NCI-H128 (cell line): ENCODE measurements around the gene FEM1B.

Experiments
- DNase-seq: peaks from one replicate; lab custom pipeline; 2025; ENCODE audit not compliant: unreplicated experiment; lab: John Stamatoyannopoulos, UW

FEM1B gene

GRCh38 chr15:68305420-68305871 lies 27.9 kb downstream of the FEM1B start:
- DNase-seq = no peak

- DNase-seq = no peak
Measured at GRCh38 chr15:68307131-68307928, 29.8 kb downstream of the FEM1B start.

- no peak for DNase-seq
Measured at GRCh38 chr15:68309024-68309423, 31.5 kb downstream of the FEM1B start.

GRCh38 chr15:68310178-68310803 lies 32.7 kb downstream of the FEM1B start:
- no peak for DNase-seq

- no peak for DNase-seq
Measured at GRCh38 chr15:68310804-68311463, 33.4 kb downstream of the FEM1B start.

- DNase-seq = no peak
Measured at GRCh38 chr15:68311464-68311835, 33.9 kb downstream of the FEM1B start.

- DNase-seq = no peak
Measured at GRCh38 chr15:68311859-68312557, 34.5 kb downstream of the FEM1B start.

GRCh38 chr15:68312701-68313204 lies 35.2 kb downstream of the FEM1B start:
- DNase-seq = no peak

- no peak for DNase-seq
Measured at GRCh38 chr15:68313501-68314410, 36.2 kb downstream of the FEM1B start.

GRCh38 chr15:68314563-68314962 lies 37.0 kb downstream of the FEM1B start:
- DNase-seq = no peak

- no peak for DNase-seq
Measured at GRCh38 chr15:68315035-68315434, 37.5 kb downstream of the FEM1B start.

GRCh38 chr15:68315495-68316031 lies 38.0 kb downstream of the FEM1B start:
- no peak for DNase-seq

GRCh38 chr15:68316061-68316804 lies 38.7 kb downstream of the FEM1B start:
- no peak for DNase-seq

- DNase-seq = no peak
Measured at GRCh38 chr15:68317281-68318007, 39.9 kb downstream of the FEM1B start.

GRCh38 chr15:68318008-68318835 lies 40.7 kb downstream of the FEM1B start:
- no peak for DNase-seq

GRCh38 chr15:68318931-68319909 lies 41.7 kb downstream of the FEM1B start:
- no peak for DNase-seq

GRCh38 chr15:68319997-68320396 lies 42.5 kb downstream of the FEM1B start:
- no peak for DNase-seq
